Esophagus squamous epithelium (tissue), 4 donors: ENCODE results near the gene UROS.

Source experiments
- CTCF ChIP-seq, 6 experiments: fragments of 450-650 bp in 4 of 6; fragments of 200-600 bp in 2 of 6; sonication (generic) in 2 of 6; IDR thresholded peaks; one replicate each; pipeline ENCODE4 v1.5.1; 2016 to 2019; ENCODE audit warnings: antibody characterized with exemption in 6 of 6, mild to moderate bottlenecking in 4 of 6, moderate library complexity in 4 of 6
- POLR2A ChIP-seq, 4 donors: fragments of 450-650 bp; IDR thresholded peaks; one replicate each; pipeline ENCODE4 v1.6.1; 2017; ENCODE audit warnings: antibody characterized with exemption in 4 of 4, mild to moderate bottlenecking in 4 of 4, moderate library complexity in 3 of 4

GRCh38 chr10:125802739-125803138 is 20.3 kb downstream of the UROS start:
- TF ChIP-seq CTCF (IDR thresholded peaks at IDR 0.05) (no peak), POLR2A (IDR thresholded peaks at IDR 0.05) (no peak)
